Measurements from ENCODE around the gene REN. TPM values are rescaled to one million over a fixed set of nuclear protein-coding genes. Genes with fewer than 3 reads are reported as not detected.
A peak's percentile ranks its signal among the peaks of the same experiment; 100 is the strongest.

Gene REN
- total RNA-seq, 1 donor, result not detected

- peaks cover 2% of the 10 kb centered on the region for H4K20me1 ChIP-seq (ENCODE audit: insufficient read depth, low read length)
- H2AFZ ChIP-seq (ENCODE audit: low read length), result no peak overlapping the region
- TF ChIP-seq, protein P1, sequence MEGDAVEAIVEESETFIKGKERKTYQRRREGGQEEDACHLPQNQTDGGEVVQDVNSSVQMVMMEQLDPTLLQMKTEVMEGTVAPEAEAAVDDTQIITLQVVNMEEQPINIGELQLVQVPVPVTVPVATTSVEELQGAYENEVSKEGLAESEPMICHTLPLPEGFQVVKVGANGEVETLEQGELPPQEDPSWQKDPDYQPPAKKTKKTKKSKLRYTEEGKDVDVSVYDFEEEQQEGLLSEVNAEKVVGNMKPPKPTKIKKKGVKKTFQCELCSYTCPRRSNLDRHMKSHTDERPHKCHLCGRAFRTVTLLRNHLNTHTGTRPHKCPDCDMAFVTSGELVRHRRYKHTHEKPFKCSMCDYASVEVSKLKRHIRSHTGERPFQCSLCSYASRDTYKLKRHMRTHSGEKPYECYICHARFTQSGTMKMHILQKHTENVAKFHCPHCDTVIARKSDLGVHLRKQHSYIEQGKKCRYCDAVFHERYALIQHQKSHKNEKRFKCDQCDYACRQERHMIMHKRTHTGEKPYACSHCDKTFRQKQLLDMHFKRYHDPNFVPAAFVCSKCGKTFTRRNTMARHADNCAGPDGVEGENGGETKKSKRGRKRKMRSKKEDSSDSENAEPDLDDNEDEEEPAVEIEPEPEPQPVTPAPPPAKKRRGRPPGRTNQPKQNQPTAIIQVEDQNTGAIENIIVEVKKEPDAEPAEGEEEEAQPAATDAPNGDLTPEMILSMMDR (IDR thresholded peaks at IDR 0.05; ENCODE audit: extremely low read depth, low read depth, low read length), result no peak
- H3K4me2 ChIP-seq (ENCODE audit: insufficient read depth, low read length), result no peak overlapping the region
- no peaks in the 10 kb centered on the region for H3K79me2 ChIP-seq (ENCODE audit: insufficient read depth, low read length)
- no peaks in the 10 kb centered on the region for H3K9me3 ChIP-seq (ENCODE audit: low read depth, low read length)
- no peak overlapping the region for H3K4me3 ChIP-seq (ENCODE audit: insufficient read depth, low read length)
- H3K36me3 ChIP-seq (ENCODE audit: insufficient read depth, low read length), result no peaks in the 10 kb centered on the region
- DNase-seq (ENCODE audit: insufficient read length, low spot score, missing footprints), result peak; percentile 83
- H3K4me1 ChIP-seq (ENCODE audit: insufficient read depth, low read length), result peaks cover 11% of the 10 kb centered on the region
- H3K27me3 ChIP-seq (ENCODE audit: insufficient read depth, low read length), result no peaks in the 10 kb centered on the region
- H3K27ac ChIP-seq (ENCODE audit: low read depth, low read length), result no peak overlapping the region
These were observed 52.2 kb downstream of the REN start for GRCh38 chr1:204113896-204114295.

DNA sequence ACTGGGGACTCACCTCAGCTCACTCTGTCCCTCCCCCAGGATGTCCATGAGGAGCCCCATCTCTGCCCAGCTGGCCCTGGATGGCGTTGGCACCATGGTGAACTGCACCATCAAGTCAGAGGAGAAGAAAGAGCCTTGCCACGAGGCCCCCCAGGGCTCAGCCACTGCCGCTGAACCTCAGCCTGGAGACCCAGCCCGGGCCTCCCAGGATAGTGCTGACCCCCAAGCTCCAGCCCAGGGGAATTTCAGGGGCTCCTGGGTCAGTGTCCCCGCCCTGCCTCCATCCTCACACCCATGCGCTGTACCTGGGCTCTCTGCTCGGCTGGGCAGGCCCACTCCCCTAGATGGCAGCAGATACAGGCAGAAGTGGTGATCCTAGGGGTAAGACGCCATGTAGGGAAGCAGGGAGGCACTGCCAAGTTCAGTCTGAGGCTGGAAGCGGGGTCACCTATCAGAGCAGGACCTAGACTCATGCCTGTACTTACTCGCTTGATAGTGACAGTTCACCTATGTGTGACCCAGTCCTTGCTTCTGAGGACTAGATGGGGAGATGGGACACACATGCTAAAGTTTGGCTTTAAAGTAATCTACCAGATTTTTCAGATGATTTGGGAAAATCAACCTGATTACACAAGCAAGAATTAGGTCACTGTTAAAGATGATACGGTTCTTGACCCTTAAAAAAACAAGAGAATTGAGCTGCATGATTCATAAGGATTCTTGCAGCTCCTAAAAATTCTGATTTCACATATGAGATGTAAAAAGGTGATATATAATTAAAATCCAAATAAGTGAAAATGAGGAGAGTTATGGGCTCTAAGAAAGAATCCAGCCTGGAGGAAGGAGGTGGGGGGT, 53.0 kb downstream of the REN start:
- no peaks in the 10 kb centered on the region for H3K79me2 ChIP-seq (ENCODE audit: insufficient read depth, low read length)
- H3K9me3 ChIP-seq (ENCODE audit: low read depth, low read length), result no peaks in the 10 kb centered on the region
- H3K4me1 ChIP-seq (ENCODE audit: insufficient read depth, low read length), result peaks cover 11% of the 10 kb centered on the region
- H3K4me2 ChIP-seq (ENCODE audit: insufficient read depth, low read length), result no peak overlapping the region
- no peak overlapping the region for H3K27ac ChIP-seq (ENCODE audit: low read depth, low read length)
- peak; percentile 89 for DNase-seq (ENCODE audit: insufficient read length, low spot score, missing footprints)
- no peak overlapping the region for H2AFZ ChIP-seq (ENCODE audit: low read length)
- H3K27me3 ChIP-seq (ENCODE audit: insufficient read depth, low read length), result no peaks in the 10 kb centered on the region
- H4K20me1 ChIP-seq (ENCODE audit: insufficient read depth, low read length), result peaks cover 6% of the 10 kb centered on the region
- H3K36me3 ChIP-seq (ENCODE audit: insufficient read depth, low read length), result no peaks in the 10 kb centered on the region
- H3K4me3 ChIP-seq (ENCODE audit: insufficient read depth, low read length), result no peak overlapping the region
- TF ChIP-seq, protein P1 (IDR thresholded peaks at IDR 0.05; ENCODE audit: extremely low read depth, low read depth, low read length), result no peak

GRCh38 chr1:204110894-204111633, 55.1 kb downstream of the REN start:
- peak; percentile 44 for DNase-seq (ENCODE audit: insufficient read length, low spot score, missing footprints)

More at GRCh38 chr1:204110894-204111633, 55.1 kb downstream of the REN start:
- Histone ChIP-seq H3K4me3 (ENCODE audit: insufficient read depth, low read length) (no peak overlapping the region), H3K79me2 (ENCODE audit: insufficient read depth, low read length) (no peaks in the 10 kb centered on the region), H4K20me1 (ENCODE audit: insufficient read depth, low read length) (peaks cover 7% of the 10 kb centered on the region), H3K27ac (ENCODE audit: low read depth, low read length) (no peak overlapping the region), H3K9me3 (ENCODE audit: low read depth, low read length) (no peaks in the 10 kb centered on the region), H3K4me1 (ENCODE audit: insufficient read depth, low read length) (peaks cover 11% of the 10 kb centered on the region), H2AFZ (ENCODE audit: low read length) (no peak overlapping the region), H3K4me2 (ENCODE audit: insufficient read depth, low read length) (no peak overlapping the region), H3K36me3 (ENCODE audit: insufficient read depth, low read length) (no peaks in the 10 kb centered on the region), H3K27me3 (ENCODE audit: insufficient read depth, low read length) (no peaks in the 10 kb centered on the region)
- TF ChIP-seq, protein P1 (IDR thresholded peaks at IDR 0.05; ENCODE audit: extremely low read depth, low read depth, low read length), result no peak

Data from osteoblast (primary cell).